ENCODE measurements around the gene NEBL.
"Not testable (repeated sequence)": the region's sequence is repeated elsewhere in the genome, so short reads cannot be mapped to it uniquely, and the experiment has no call there.

Gene NEBL

GRCh38 chr10:20897146-20897825 is at the start of gene NEBL:
TSS of gene NEBL (minus strand) at chr10:20897311. CDS start at chr10:20897205, 106 bp downstream.
- no peak for DNase-seq

- DNase-seq, result no peak
Measured at GRCh38 chr10:20945546-20946332, 48.6 kb upstream of the NEBL start.

- no peak for DNase-seq
Measured at GRCh38 chr10:20944789-20945502, 47.8 kb upstream of the NEBL start.

- DNase-seq, result not testable (repeated sequence)
Measured at GRCh38 chr10:20939414-20939813, 42.3 kb upstream of the NEBL start.

- no peak for DNase-seq
Measured at GRCh38 chr10:20936396-20936795, 39.3 kb upstream of the NEBL start.

GRCh38 chr10:20935931-20936330 is 38.8 kb upstream of the NEBL start:
- no peak for DNase-seq

- no peak for DNase-seq
Measured at GRCh38 chr10:20935301-20935700, 38.2 kb upstream of the NEBL start.

GRCh38 chr10:20933705-20934104 is 36.6 kb upstream of the NEBL start:
- DNase-seq, result no peak

GRCh38 chr10:20932606-20933126 is 35.6 kb upstream of the NEBL start:
- no peak for DNase-seq

- DNase-seq, result no peak
Measured at GRCh38 chr10:20931156-20931795, 34.2 kb upstream of the NEBL start.

GRCh38 chr10:20927456-20927855 is 30.3 kb upstream of the NEBL start:
- no peak for DNase-seq

- DNase-seq, result no peak
Measured at GRCh38 chr10:20922451-20922850, 25.3 kb upstream of the NEBL start.

- no peak for DNase-seq
Measured at GRCh38 chr10:20922033-20922432, 24.9 kb upstream of the NEBL start.

GRCh38 chr10:20920061-20920460 is 22.9 kb upstream of the NEBL start:
- no peak for DNase-seq

GRCh38 chr10:20919481-20919880 is 22.4 kb upstream of the NEBL start:
- DNase-seq, result no peak

- no peak for DNase-seq
Measured at GRCh38 chr10:20916976-20917375, 19.9 kb upstream of the NEBL start.

GRCh38 chr10:20912969-20913368 is 15.9 kb upstream of the NEBL start:
- DNase-seq, result no peak

GRCh38 chr10:20911626-20912025 is 14.5 kb upstream of the NEBL start:
- DNase-seq, result no peak

GRCh38 chr10:20909801-20910200 is 12.7 kb upstream of the NEBL start:
- DNase-seq, result no peak

- DNase-seq, result no peak
Measured at GRCh38 chr10:20908391-20908790, 11.3 kb upstream of the NEBL start.

GRCh38 chr10:20903635-20904390 is 6.7 kb upstream of the NEBL start:
- DNase-seq, result no peak

GRCh38 chr10:20901110-20901509 is 4.0 kb upstream of the NEBL start:
- DNase-seq, result no peak
